GM12801 (cell line): Measurements from ENCODE around the gene CEBPA.

Source experiments
- CTCF ChIP-seq: IDR thresholded peaks from one replicate; pipeline ENCODE4 v1.5.1; 2011; ENCODE audit warnings: control low read depth; ENCODE audit not compliant: insufficient read length; ENCODE audit errors: extremely low read depth

The CEBPA gene

DNA sequence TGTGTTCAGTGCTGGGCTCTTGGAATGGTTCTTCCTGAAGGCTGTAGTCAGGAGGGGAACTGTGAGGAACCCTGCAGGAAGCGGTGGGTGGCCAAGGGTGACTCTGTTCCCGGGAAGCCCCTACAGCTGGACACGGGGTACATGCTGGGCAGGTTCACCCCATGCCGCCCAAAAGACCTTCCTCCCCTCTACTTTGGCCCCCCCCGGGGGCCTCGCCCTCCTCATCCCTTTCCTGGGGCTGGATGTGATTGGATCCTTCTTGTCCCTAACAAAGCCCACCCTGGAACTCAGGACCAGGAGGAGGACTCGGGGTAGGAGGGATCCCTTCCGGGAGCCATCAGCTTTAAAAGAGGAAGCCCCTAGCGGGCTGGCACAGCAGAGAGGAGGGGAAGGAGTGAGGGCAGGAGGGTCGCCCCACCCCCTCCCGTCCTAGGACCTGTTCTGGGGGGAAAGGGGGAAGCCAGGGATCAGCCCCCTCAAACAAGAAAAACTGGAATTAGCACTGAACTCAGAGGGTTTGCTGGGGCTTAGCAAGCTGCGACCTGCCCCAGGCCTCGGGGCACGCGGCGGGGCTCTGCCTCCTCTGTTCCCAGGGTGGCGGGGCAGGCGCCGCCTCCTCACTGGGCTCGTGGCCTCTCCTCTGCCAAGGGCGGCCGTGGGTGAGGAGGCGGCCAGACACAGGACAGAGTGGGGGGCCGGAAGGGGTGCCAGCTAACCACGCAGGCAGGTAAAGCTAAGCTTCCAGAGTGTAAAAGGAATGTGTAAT, 4.0 kb downstream of the CEBPA start:
- no peak for TF ChIP-seq CTCF

GRCh38 chr19:33297401-33298145, 4.8 kb downstream of the CEBPA start:
- no peak for TF ChIP-seq CTCF

DNA sequence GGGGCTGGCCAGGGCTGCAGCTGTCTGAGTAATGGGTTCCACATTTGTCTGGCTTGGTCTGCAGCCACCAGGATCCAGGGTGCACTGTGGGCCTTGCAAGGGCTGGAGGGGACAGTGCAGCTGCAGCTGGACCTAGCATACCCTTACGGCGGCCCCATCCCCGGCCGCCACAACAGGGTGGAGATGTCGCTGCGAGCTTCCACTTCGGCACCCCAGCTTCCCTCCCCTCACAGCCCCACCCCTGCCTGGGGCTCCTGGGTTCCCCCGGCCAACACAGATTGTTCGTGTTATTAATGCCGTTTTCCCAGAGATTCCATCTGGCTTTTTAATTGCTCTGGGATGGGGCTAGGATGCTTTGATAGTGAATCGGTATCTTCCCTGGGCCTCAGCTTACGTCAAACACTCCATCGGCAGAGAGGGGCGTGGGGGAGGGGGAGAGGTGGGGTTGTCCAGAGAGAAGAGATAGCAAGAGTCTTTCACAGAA, 5.8 kb downstream of the CEBPA start:
- TF ChIP-seq CTCF, result no peak

DNA sequence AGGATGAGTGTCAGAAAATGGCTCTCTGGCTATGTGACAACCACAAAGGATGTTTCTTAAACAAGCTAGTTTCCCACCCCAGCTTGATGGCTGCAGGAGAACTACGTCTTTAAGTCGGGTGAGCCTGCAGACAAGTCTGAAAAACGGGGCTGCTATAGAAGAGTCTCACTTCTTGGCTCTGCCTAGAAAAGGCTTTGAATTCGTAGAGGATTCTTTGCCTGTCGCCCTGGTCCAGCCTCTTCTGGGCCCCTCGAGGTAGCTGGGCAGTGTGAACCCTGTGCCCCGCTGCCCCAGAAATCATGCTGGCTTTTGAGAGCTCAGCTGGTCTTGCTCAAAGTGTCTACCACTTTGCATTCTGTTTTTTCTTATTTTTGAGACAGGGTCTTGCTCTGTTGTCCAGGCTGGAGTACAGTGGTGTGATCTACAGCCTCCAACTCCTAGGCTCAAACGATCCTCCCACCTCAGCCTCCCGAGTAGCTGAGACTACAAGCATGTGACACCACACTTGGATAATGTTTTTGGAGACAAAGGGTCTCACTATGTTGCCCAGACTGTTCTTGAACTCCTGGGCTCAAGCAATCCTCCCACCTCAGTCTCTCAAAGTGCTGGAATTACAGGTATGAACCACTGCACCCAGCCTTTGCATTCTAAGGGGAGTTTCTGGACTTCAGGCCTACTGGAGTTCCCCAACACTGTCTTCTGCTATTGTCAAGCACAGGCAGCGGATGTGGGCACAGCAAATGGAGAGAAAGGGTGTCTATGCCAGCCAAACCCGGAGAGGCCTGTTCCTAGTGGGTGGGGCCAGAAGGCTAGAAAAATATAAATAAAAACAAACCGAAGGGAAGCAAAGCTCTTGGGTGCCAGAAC, 6.5 kb downstream of the CEBPA start:
- no peak for TF ChIP-seq CTCF

DNA sequence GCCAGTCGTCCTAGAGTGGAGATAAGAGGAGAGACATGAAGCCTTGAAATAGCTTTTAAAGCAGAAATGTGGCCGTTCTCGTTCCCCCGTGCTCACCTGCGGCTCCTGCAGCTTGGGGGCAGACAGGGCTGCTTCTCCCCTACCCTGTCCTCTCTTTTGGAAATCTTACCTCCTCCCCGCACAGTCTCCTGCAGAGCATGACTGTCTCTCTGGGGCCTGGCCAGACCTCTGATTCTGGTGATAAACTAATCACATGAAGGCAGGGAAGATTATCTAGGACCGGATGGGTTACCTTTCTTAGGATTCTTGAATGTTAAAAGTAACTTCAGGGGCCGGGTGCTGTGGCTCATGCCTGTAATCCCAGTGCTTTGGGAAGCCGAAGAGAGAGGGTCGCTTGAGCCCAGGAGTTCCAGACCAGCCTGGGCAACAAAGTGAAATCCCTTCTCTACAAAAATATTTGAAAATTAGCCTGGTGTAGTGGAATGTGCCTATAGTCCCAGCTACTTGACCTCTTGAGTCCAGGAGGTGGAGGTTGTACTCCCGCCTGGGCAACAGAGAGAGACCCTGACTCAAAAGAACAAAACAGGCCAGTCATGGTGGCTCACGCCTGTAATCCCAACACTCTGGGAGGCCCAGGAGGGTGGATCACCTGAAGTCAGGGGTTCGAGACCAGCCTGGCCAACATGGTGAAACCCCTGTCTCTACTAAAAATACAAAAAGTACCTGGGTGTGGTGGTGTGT, 8.1 kb downstream of the CEBPA start:
- TF ChIP-seq CTCF, result no peak

DNA sequence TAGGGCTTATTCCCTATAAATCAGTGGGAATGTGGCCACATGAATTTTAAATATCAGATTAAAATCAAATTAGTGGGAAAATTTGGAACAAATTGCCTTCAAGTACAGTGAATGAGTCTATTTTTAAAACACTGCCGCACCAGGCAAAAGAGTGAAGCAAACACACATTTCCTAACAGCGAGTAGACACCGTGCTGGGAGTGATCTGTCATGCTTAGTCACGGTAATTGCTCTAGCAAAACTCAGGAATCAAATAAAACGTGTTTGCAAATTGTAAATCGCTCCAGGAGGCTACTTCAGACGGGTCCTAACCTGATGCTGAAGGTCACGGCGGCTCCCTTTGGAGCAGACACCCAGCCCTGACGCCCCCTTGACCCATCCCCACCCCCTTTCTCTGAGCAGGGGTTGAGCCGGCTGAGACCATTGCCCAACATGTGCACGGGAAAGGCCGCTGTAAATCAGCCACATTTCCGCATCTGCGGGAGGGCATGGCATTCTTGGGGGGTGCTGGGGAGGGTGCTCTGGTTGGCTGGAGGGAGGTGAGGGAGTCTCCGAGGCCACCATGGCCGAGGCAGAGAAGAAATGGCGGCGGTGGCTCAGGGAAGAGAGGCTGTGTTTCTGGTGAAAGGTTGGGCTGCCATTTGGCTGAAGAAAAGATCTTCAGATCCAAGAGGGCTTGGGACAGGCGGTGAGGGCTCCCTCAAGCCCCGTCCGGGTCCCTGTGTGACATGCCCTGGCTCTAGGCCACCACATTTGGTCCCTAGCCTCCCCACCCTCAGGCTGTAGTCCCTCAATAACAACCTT, 8.9 kb downstream of the CEBPA start:
- TF ChIP-seq CTCF, result no peak
